Prostate gland (tissue), 2 donors: ENCODE measurements around the gene DTNB. TPM values are rescaled to one million over a fixed set of nuclear protein-coding genes. Genes with fewer than 3 reads are reported as not detected.

Experiments
- DNase-seq: peaks from one replicate; pipeline ENCODE4 v3.0.0-alpha.2; 2019; ENCODE audit warnings: low spot score
- H3K27ac ChIP-seq, 2 donors: fragments of 200-600 bp; sonication (generic); 2 replicates each; pipeline ENCODE4 v1.5.1; 2017 to 2019
- H3K27me3 ChIP-seq: fragments of 200-600 bp; sonication (generic); replicated peaks from 2 replicates; pipeline ENCODE4 v1.5.1; 2019; ENCODE audit not compliant: insufficient read depth
- H3K36me3 ChIP-seq, 2 donors: fragments of 200-600 bp; sonication (generic); 1 replicate in 1 of 2; 2 replicates in 1 of 2; pipeline versions ENCODE4 v1.5.1 to v1.8.1; 2017 to 2019
- H3K4me1 ChIP-seq: fragments of 200-600 bp; sonication (generic); replicated peaks from 2 replicates; pipeline ENCODE4 v1.5.1; 2019
- H3K4me3 ChIP-seq, 2 donors: fragments of 200-600 bp; sonication (generic); 2 replicates each; pipeline ENCODE4 v1.5.1; 2017 to 2019
- H3K9me3 ChIP-seq: fragments of 200-600 bp; sonication (generic); 2 replicates; pipeline ENCODE4 v1.5.1; 2017
- POLR2A ChIP-seq: fragments of 450-650 bp; IDR thresholded peaks from one replicate; pipeline ENCODE4 v1.6.1; 2016; ENCODE audit warnings: antibody characterized with exemption, mild to moderate bottlenecking
- POLR2AphosphoS5 ChIP-seq: sonication (generic); formaldehyde crosslinking; IDR thresholded peaks from one replicate; pipeline ENCODE4 v1.6.1; 2017; ENCODE audit warnings: antibody characterized with exemption
- WGBS: methylation state at CpG from one replicate; pipeline ENCODE4 v1.1.5; 2018; 5-methylcytosine and 5-hydroxymethylcytosine counted together
- intact Hi-C: fragments of 100-400 bp; cut with DNase I; formaldehyde crosslinking; loops from one replicate; pipeline ENCODE4 v1.14.2; 2022
- total RNA-seq, 2 donors: library from RNA; depleted of rRNA; stranded (reverse); fragments of >200 nt; gene quantifications; one replicate each; pipeline ENCODE4 v1.1.0, GENCODE V29; 2016
- TF ChIP-seq, protein P1 (sequence below), 4 experiments: fragments of 200-600 bp in 2 of 4; fragments of 450-650 bp in 2 of 4; sonication (generic) in 2 of 4; IDR thresholded peaks; 1 replicate in 3 of 4; 2 replicates in 1 of 4; pipeline ENCODE4 v1.5.1; 2016 to 2019; ENCODE audit warnings: antibody characterized with exemption in 4 of 4, mild to moderate bottlenecking in 2 of 4, moderate library complexity in 2 of 4

DTNB gene
- total RNA-seq, 2 donors from 2014 or later: 47.0 to 61.9 TPM

- 80% methylated on average over 8 of the region's 8 CpGs for WGBS
- peaks cover 0 to 3% of the 10 kb centered on the region in 2 donors for H3K36me3 ChIP-seq
- no peaks in the 10 kb centered on the region for H3K9me3 ChIP-seq
- H3K4me3 ChIP-seq: no peak overlapping the region
- no peaks in the 10 kb centered on the region for H3K4me1 ChIP-seq
- DNase-seq: no peak
- H3K27me3 ChIP-seq: no peaks in the 10 kb centered on the region
- intact Hi-C loops: no loop called here
- no peak for TF ChIP-seq POLR2AphosphoS5
- TF ChIP-seq, protein P1, sequence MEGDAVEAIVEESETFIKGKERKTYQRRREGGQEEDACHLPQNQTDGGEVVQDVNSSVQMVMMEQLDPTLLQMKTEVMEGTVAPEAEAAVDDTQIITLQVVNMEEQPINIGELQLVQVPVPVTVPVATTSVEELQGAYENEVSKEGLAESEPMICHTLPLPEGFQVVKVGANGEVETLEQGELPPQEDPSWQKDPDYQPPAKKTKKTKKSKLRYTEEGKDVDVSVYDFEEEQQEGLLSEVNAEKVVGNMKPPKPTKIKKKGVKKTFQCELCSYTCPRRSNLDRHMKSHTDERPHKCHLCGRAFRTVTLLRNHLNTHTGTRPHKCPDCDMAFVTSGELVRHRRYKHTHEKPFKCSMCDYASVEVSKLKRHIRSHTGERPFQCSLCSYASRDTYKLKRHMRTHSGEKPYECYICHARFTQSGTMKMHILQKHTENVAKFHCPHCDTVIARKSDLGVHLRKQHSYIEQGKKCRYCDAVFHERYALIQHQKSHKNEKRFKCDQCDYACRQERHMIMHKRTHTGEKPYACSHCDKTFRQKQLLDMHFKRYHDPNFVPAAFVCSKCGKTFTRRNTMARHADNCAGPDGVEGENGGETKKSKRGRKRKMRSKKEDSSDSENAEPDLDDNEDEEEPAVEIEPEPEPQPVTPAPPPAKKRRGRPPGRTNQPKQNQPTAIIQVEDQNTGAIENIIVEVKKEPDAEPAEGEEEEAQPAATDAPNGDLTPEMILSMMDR (IDR thresholded peaks at IDR 0.05): no peak
- no peak overlapping the region for H3K27ac ChIP-seq
These were observed 287.5 kb downstream of the DTNB start for GRCh38 chr2:25385910-25386309.

DNA sequence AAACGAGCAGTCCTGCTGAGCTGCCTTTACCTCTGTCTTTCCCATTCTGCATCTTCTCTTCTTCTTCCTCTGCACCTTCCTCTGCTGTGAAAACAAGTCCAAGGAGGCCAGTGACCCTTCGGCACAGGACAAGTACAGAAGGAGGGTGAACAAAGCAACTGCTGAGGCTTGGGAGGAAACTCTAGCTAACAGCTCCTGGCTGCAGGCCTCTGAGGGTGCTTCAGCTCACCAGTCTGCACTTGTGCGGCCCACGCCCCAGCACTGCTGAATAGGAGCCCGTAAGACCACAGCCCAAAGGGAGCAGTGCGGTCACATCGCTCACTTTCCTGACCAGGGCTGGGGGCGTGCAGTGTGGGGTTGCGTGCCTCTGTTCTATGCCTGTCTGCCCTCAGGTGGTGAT lies 289.6 kb downstream of the DTNB start:
- H3K36me3 ChIP-seq: peaks cover 0 to 3% of the 10 kb centered on the region in 2 donors
- H3K9me3 ChIP-seq: no peaks in the 10 kb centered on the region
- no peaks in the 10 kb centered on the region for H3K27me3 ChIP-seq
- WGBS: 95% methylated on average over 9 of the region's 9 CpGs
- intact Hi-C loops: no loop called here
- TF ChIP-seq, protein P1 (IDR thresholded peaks at IDR 0.05): no peak
- TF ChIP-seq POLR2A (no peak), POLR2AphosphoS5 (no peak)
- H3K4me1 ChIP-seq: no peaks in the 10 kb centered on the region
- no peak overlapping the region for H3K27ac ChIP-seq
- no peak overlapping the region for H3K4me3 ChIP-seq
- DNase-seq: no peak

DNA sequence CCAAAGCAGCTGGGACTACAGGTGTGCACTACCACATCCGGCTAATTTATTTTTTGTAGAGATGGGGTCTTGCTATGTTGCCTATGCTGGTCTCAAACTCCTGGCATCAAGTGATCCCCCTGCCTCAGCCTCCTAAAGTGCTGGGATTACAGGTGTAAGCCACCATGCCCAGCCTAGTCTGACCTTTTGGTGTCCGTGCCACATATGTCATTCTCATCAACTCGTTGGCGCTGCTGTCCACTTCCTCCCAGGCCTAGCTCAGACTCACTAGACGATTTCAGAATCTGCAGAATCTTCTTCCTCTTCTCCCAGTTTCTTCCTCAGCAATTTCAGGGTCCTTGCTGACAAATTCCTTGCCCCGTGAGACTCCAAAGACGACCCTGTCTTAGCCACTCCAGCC lies 291.9 kb downstream of the DTNB start:
- DNase-seq: no peak
- intact Hi-C loops: no loop called here

GRCh38 chr2:25380586-25381375 lies 292.6 kb downstream of the DTNB start:
- Histone ChIP-seq H3K9me3 (no peaks in the 10 kb centered on the region), H3K36me3 (no peaks in the 10 kb centered on the region), H3K27ac (no peak overlapping the region), H3K4me3 (no peak overlapping the region), H3K4me1 (peaks cover 4% of the 10 kb centered on the region), H3K27me3 (no peaks in the 10 kb centered on the region)
- intact Hi-C loops: no loop called here
- DNase-seq: no peak
- TF ChIP-seq POLR2A (no peak), POLR2AphosphoS5 (no peak)
- TF ChIP-seq, protein P1 (IDR thresholded peaks at IDR 0.05): no peak
- 85% methylated on average over 12 of the region's 12 CpGs for WGBS

More for the DNA sequence above, 291.9 kb downstream of the DTNB start:
- Histone ChIP-seq H3K9me3 (no peaks in the 10 kb centered on the region), H3K36me3 (no peaks in the 10 kb centered on the region), H3K4me1 (peaks cover 4% of the 10 kb centered on the region), H3K4me3 (no peak overlapping the region), H3K27ac (no peak overlapping the region), H3K27me3 (no peaks in the 10 kb centered on the region)
- 92% methylated on average over 7 of the region's 7 CpGs for WGBS
- TF ChIP-seq, protein P1 (IDR thresholded peaks at IDR 0.05): no peak
- TF ChIP-seq POLR2A: no peak
- TF ChIP-seq POLR2AphosphoS5: no peak

DNA sequence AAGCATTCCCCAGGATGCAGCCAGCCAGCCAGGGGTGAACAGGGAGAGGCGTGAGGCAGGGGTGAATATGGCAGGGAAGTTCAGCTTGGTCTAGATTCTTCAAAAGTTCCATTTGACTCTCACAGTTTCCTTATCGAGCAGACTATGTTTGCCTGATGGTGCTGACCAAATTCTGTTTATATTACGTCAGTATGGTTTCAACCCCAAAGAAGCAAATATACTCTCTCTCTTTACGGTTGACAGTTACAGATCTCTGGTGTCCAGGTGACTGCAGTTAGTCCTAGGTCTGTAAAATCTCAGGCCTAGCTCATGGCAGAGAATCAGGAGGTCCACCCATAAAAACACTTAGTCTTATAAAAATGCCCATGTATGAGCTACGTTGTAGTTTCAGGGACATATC lies 293.4 kb downstream of the DTNB start:
- Histone ChIP-seq H3K36me3 (no peaks in the 10 kb centered on the region), H3K27me3 (no peaks in the 10 kb centered on the region), H3K4me3 (no peak overlapping the region), H3K27ac (no peak overlapping the region), H3K4me1 (peaks cover 4% of the 10 kb centered on the region), H3K9me3 (no peaks in the 10 kb centered on the region)
- intact Hi-C loops: no loop called here
- DNase-seq: no peak
- 89% methylated on average over 5 of the region's 5 CpGs for WGBS
- TF ChIP-seq, protein P1 (IDR thresholded peaks at IDR 0.05): no peak
- no peak for TF ChIP-seq POLR2AphosphoS5
